ENCODE results near the gene STK24. TPM values are rescaled to one million over a fixed set of nuclear protein-coding genes. Genes with fewer than 3 reads are reported as not detected.
"Not testable (repeated sequence)": the region's sequence is repeated elsewhere in the genome, so short reads cannot be mapped to it uniquely, and the experiment has no call there.

Gene STK24
- total RNA-seq = 100 to 1,000 TPM; 140 to 147 TPM

GRCh38 chr13:98576963-98577835 is at the start of gene STK24:
Gene STK24, minus strand, starts transcription at chr13:98577107. Its CDS starts 321 bp downstream, at chr13:98576786.
- Mint-ChIP-seq H3K36me3 (peaks cover 15% of the 10 kb centered on the region), H3K9me3 (no peaks in the 10 kb centered on the region), H3K27ac (peak within 1 kb of the TSS; percentile 93), H3K4me3 (peak within 1 kb of the TSS; percentile 97), H3K27me3 (no peaks in the 10 kb centered on the region), H3K4me1 (peaks cover 34% of the 10 kb centered on the region)
- ATAC-seq (ENCODE audit: low read depth) (peak; percentile 72), DNase-seq (peak; percentile 90)
- POLR2A ChIA-PET = interaction anchor here (1.0 to 3.1 kb wide), 8 partner anchors 10 to 132 kb away, joined by 3 to 9 read pairs (median 4); no protein-coding TSS in a partner anchor

GRCh38 chr13:98626298-98626935 is 49.5 kb upstream of the STK24 start:
- Mint-ChIP-seq H3K27me3 (peaks cover 10% of the 10 kb centered on the region), H3K9me3 (no peaks in the 10 kb centered on the region), H3K4me1 (no peaks in the 10 kb centered on the region), H3K4me3 (no peak overlapping the region), H3K36me3 (no peaks in the 10 kb centered on the region), H3K27ac (no peak overlapping the region)
- ATAC-seq (ENCODE audit: low read depth) = no peak
- no peak for DNase-seq
- POLR2A ChIA-PET = no interaction called here

GRCh38 chr13:98624589-98624988 is 47.7 kb upstream of the STK24 start:
- H3K27ac Mint-ChIP-seq; H3K4me1 Mint-ChIP-seq; ATAC-seq (ENCODE audit: low read depth); H3K36me3 Mint-ChIP-seq; POLR2A ChIA-PET; H3K27me3 Mint-ChIP-seq; H3K9me3 Mint-ChIP-seq; DNase-seq; H3K4me3 Mint-ChIP-seq: not testable (repeated sequence)

GRCh38 chr13:98622931-98623331 is 46.0 kb upstream of the STK24 start:
- ATAC-seq (ENCODE audit: low read depth) (no peak), DNase-seq (no peak)
- Mint-ChIP-seq H3K4me1 (no peaks in the 10 kb centered on the region), H3K27ac (no peak overlapping the region), H3K9me3 (no peaks in the 10 kb centered on the region), H3K36me3 (no peaks in the 10 kb centered on the region), H3K27me3 (peaks cover 4% of the 10 kb centered on the region), H3K4me3 (no peak overlapping the region)
- POLR2A ChIA-PET = no interaction called here

- H3K4me1 Mint-ChIP-seq = no peaks in the 10 kb centered on the region
- POLR2A ChIA-PET = no interaction called here
- DNase-seq = no peak
- no peak for ATAC-seq (ENCODE audit: low read depth)
- H3K27me3 Mint-ChIP-seq = peaks cover 8% of the 10 kb centered on the region
- H3K9me3 Mint-ChIP-seq = no peaks in the 10 kb centered on the region
- H3K4me3 Mint-ChIP-seq = no peak overlapping the region
- no peak overlapping the region for H3K27ac Mint-ChIP-seq
- H3K36me3 Mint-ChIP-seq = no peaks in the 10 kb centered on the region
Measured at GRCh38 chr13:98619556-98619955, 42.6 kb upstream of the STK24 start.

GRCh38 chr13:98615595-98615994 is 38.7 kb upstream of the STK24 start:
- ATAC-seq (ENCODE audit: low read depth); H3K36me3 Mint-ChIP-seq; POLR2A ChIA-PET; H3K4me3 Mint-ChIP-seq; H3K4me1 Mint-ChIP-seq; H3K9me3 Mint-ChIP-seq; H3K27ac Mint-ChIP-seq; DNase-seq: not testable (repeated sequence)
- H3K27me3 Mint-ChIP-seq = peaks cover 14% of the 10 kb centered on the region

GRCh38 chr13:98613591-98613990 is 36.7 kb upstream of the STK24 start:
- POLR2A ChIA-PET = no interaction called here
- Mint-ChIP-seq H3K4me1 (no peaks in the 10 kb centered on the region), H3K27me3 (peaks cover 14% of the 10 kb centered on the region), H3K36me3 (no peaks in the 10 kb centered on the region), H3K27ac (no peak overlapping the region), H3K4me3 (no peak overlapping the region), H3K9me3 (no peaks in the 10 kb centered on the region)
- ATAC-seq (ENCODE audit: low read depth) (no peak), DNase-seq (no peak)

GRCh38 chr13:98609756-98610155 is 32.8 kb upstream of the STK24 start:
- POLR2A ChIA-PET = no interaction called here
- ATAC-seq (ENCODE audit: low read depth) (no peak), DNase-seq (no peak)
- no peaks in the 10 kb centered on the region for H3K4me1 Mint-ChIP-seq
- H3K27ac Mint-ChIP-seq = no peak overlapping the region
- no peaks in the 10 kb centered on the region for H3K9me3 Mint-ChIP-seq
- H3K4me3 Mint-ChIP-seq = no peak overlapping the region
- H3K36me3 Mint-ChIP-seq = no peaks in the 10 kb centered on the region
- H3K27me3 Mint-ChIP-seq = peaks cover 13% of the 10 kb centered on the region

GRCh38 chr13:98606296-98606695 is 29.4 kb upstream of the STK24 start:
- H3K9me3 Mint-ChIP-seq = no peaks in the 10 kb centered on the region
- H3K36me3 Mint-ChIP-seq = no peaks in the 10 kb centered on the region
- no peak for ATAC-seq (ENCODE audit: low read depth)
- H3K4me1 Mint-ChIP-seq = no peaks in the 10 kb centered on the region
- DNase-seq = no peak
- POLR2A ChIA-PET = no interaction called here
- H3K4me3 Mint-ChIP-seq = no peak overlapping the region
- H3K27ac Mint-ChIP-seq = no peak overlapping the region
- peaks cover 2% of the 10 kb centered on the region for H3K27me3 Mint-ChIP-seq

- POLR2A ChIA-PET = no interaction called here
- peaks cover 5% of the 10 kb centered on the region for H3K4me1 Mint-ChIP-seq
- H3K27ac Mint-ChIP-seq = no peak overlapping the region
- peaks cover 2% of the 10 kb centered on the region for H3K27me3 Mint-ChIP-seq
- DNase-seq = no peak
- ATAC-seq (ENCODE audit: low read depth) = no peak
- H3K4me3 Mint-ChIP-seq = no peak overlapping the region
- no peaks in the 10 kb centered on the region for H3K9me3 Mint-ChIP-seq
- peaks cover 3% of the 10 kb centered on the region for H3K36me3 Mint-ChIP-seq
Measured at GRCh38 chr13:98599502-98600328, 22.8 kb upstream of the STK24 start.

- H3K4me3 Mint-ChIP-seq = no peak overlapping the region
- H3K27me3 Mint-ChIP-seq = peaks cover 9% of the 10 kb centered on the region
- peaks cover 5% of the 10 kb centered on the region for H3K4me1 Mint-ChIP-seq
- H3K36me3 Mint-ChIP-seq = peaks cover 3% of the 10 kb centered on the region
- no peak for DNase-seq
- H3K9me3 Mint-ChIP-seq = no peaks in the 10 kb centered on the region
- no peak for ATAC-seq (ENCODE audit: low read depth)
- no peak overlapping the region for H3K27ac Mint-ChIP-seq
- POLR2A ChIA-PET = no interaction called here
Measured at GRCh38 chr13:98598043-98598442, 21.1 kb upstream of the STK24 start.

- DNase-seq = no peak
- Mint-ChIP-seq H3K9me3 (no peaks in the 10 kb centered on the region), H3K27me3 (peaks cover 7% of the 10 kb centered on the region), H3K27ac (no peak overlapping the region), H3K4me3 (no peak overlapping the region), H3K4me1 (peaks cover 5% of the 10 kb centered on the region), H3K36me3 (peaks cover 3% of the 10 kb centered on the region)
- no peak for ATAC-seq (ENCODE audit: low read depth)
- POLR2A ChIA-PET = no interaction called here
Measured at GRCh38 chr13:98595134-98595533, 18.2 kb upstream of the STK24 start.

- POLR2A ChIA-PET = no interaction called here
- peaks cover 5% of the 10 kb centered on the region for H3K4me1 Mint-ChIP-seq
- DNase-seq = no peak
- H3K27ac Mint-ChIP-seq = no peak overlapping the region
- no peak for ATAC-seq (ENCODE audit: low read depth)
- peaks cover 7% of the 10 kb centered on the region for H3K27me3 Mint-ChIP-seq
- H3K36me3 Mint-ChIP-seq = no peaks in the 10 kb centered on the region
- no peaks in the 10 kb centered on the region for H3K9me3 Mint-ChIP-seq
- no peak overlapping the region for H3K4me3 Mint-ChIP-seq
Measured at GRCh38 chr13:98592362-98592732, 15.4 kb upstream of the STK24 start.

Measured in activated naive CD8-positive, alpha-beta T cell treated with anti-CD3 and anti-CD28 coated beads, Interleukin-2, amount 10 ng/mL, durations not matched to agents 7 days and 5 days (primary cell).